T-helper 1 cell treated with Interleukin-12 subunit alpha and Interleukin-12 subunit beta and Interleukin-4 antibody, amounts not matched to agents 30 μg/mL and 1 μg/mL, for 36 hours (primary cell): Measurements from ENCODE around the gene CPTP.
A peak's percentile ranks its signal among the peaks of the same experiment; 100 is the strongest.

Experiments
- H3K27ac Mint-ChIP-seq: one replicate; pipeline ENCODE4 v1.8.0; 2021; ENCODE audit warnings: mild to moderate bottlenecking, mixed read lengths
- H3K27me3 Mint-ChIP-seq: one replicate; pipeline ENCODE4 v1.8.0; 2021; ENCODE audit warnings: low read depth, mixed read lengths
- H3K36me3 Mint-ChIP-seq: one replicate; pipeline ENCODE4 v1.8.0; 2021; ENCODE audit warnings: low read depth, mixed read lengths
- H3K4me1 Mint-ChIP-seq: one replicate; pipeline ENCODE4 v1.8.0; 2021; ENCODE audit warnings: low read depth, mixed read lengths
- H3K4me3 Mint-ChIP-seq: one replicate; pipeline ENCODE4 v1.8.0; 2021; ENCODE audit warnings: mild to moderate bottlenecking, moderate library complexity, mixed read lengths
- H3K9me3 Mint-ChIP-seq: one replicate; pipeline ENCODE4 v1.8.0; 2021; ENCODE audit warnings: mixed read lengths

CPTP gene

GRCh38 chr1:1338278-1338677 lies 13.7 kb downstream of the CPTP start:
- no peak overlapping the region for H3K27ac Mint-ChIP-seq
- peaks cover 15% of the 10 kb centered on the region for H3K36me3 Mint-ChIP-seq
- H3K4me1 Mint-ChIP-seq: no peaks in the 10 kb centered on the region
- no peaks in the 10 kb centered on the region for H3K27me3 Mint-ChIP-seq
- no peak overlapping the region for H3K4me3 Mint-ChIP-seq
- H3K9me3 Mint-ChIP-seq: no peaks in the 10 kb centered on the region

GRCh38 chr1:1340185-1340584 lies 15.6 kb downstream of the CPTP start:
- H3K4me1 Mint-ChIP-seq: no peaks in the 10 kb centered on the region
- no peaks in the 10 kb centered on the region for H3K27me3 Mint-ChIP-seq
- peaks cover 15% of the 10 kb centered on the region for H3K36me3 Mint-ChIP-seq
- H3K9me3 Mint-ChIP-seq: no peaks in the 10 kb centered on the region
- no peak overlapping the region for H3K27ac Mint-ChIP-seq
- no peak overlapping the region for H3K4me3 Mint-ChIP-seq

- Mint-ChIP-seq H3K4me1 (no peaks in the 10 kb centered on the region), H3K9me3 (no peaks in the 10 kb centered on the region), H3K27me3 (no peaks in the 10 kb centered on the region), H3K27ac (no peak overlapping the region), H3K4me3 (no peak overlapping the region), H3K36me3 (peaks cover 15% of the 10 kb centered on the region)
Measured at GRCh38 chr1:1340791-1341548, 16.4 kb downstream of the CPTP start.

GRCh38 chr1:1341549-1342021 lies 17.0 kb downstream of the CPTP start:
- no peak overlapping the region for H3K4me3 Mint-ChIP-seq
- H3K27me3 Mint-ChIP-seq: no peaks in the 10 kb centered on the region
- H3K4me1 Mint-ChIP-seq: no peaks in the 10 kb centered on the region
- H3K27ac Mint-ChIP-seq: no peak overlapping the region
- H3K36me3 Mint-ChIP-seq: peaks cover 15% of the 10 kb centered on the region
- H3K9me3 Mint-ChIP-seq: no peaks in the 10 kb centered on the region

- Mint-ChIP-seq H3K4me1 (peaks cover 5% of the 10 kb centered on the region), H3K9me3 (no peaks in the 10 kb centered on the region), H3K27me3 (no peaks in the 10 kb centered on the region), H3K27ac (no peak overlapping the region), H3K4me3 (no peak overlapping the region), H3K36me3 (peaks cover 15% of the 10 kb centered on the region)
Measured at GRCh38 chr1:1342061-1342562, 17.5 kb downstream of the CPTP start.

GRCh38 chr1:1342584-1343115 lies 18.0 kb downstream of the CPTP start:
- no peak overlapping the region for H3K4me3 Mint-ChIP-seq
- H3K9me3 Mint-ChIP-seq: no peaks in the 10 kb centered on the region
- no peak overlapping the region for H3K27ac Mint-ChIP-seq

GRCh38 chr1:1343811-1344421 lies 19.3 kb downstream of the CPTP start:
- H3K27ac Mint-ChIP-seq: no peak overlapping the region
- no peaks in the 10 kb centered on the region for H3K9me3 Mint-ChIP-seq
- peaks cover 8% of the 10 kb centered on the region for H3K4me1 Mint-ChIP-seq
- no peak overlapping the region for H3K4me3 Mint-ChIP-seq
- H3K27me3 Mint-ChIP-seq: no peaks in the 10 kb centered on the region
- peaks cover 12% of the 10 kb centered on the region for H3K36me3 Mint-ChIP-seq

More at GRCh38 chr1:1342584-1343115, 18.0 kb downstream of the CPTP start:
- Mint-ChIP-seq H3K36me3 (peaks cover 15% of the 10 kb centered on the region), H3K27me3 (no peaks in the 10 kb centered on the region), H3K4me1 (peaks cover 8% of the 10 kb centered on the region)

GRCh38 chr1:1344655-1345361 lies 20.2 kb downstream of the CPTP start:
- Mint-ChIP-seq H3K4me1 (peaks cover 8% of the 10 kb centered on the region), H3K27me3 (no peaks in the 10 kb centered on the region), H3K36me3 (peaks cover 10% of the 10 kb centered on the region), H3K4me3 (no peak overlapping the region), H3K9me3 (no peaks in the 10 kb centered on the region), H3K27ac (no peak overlapping the region)

- H3K4me3 Mint-ChIP-seq: no peak overlapping the region
- H3K27ac Mint-ChIP-seq: no peak overlapping the region
- peaks cover 8% of the 10 kb centered on the region for H3K4me1 Mint-ChIP-seq
- H3K27me3 Mint-ChIP-seq: no peaks in the 10 kb centered on the region
- H3K36me3 Mint-ChIP-seq: peaks cover 10% of the 10 kb centered on the region
- H3K9me3 Mint-ChIP-seq: no peaks in the 10 kb centered on the region
Measured at GRCh38 chr1:1345384-1345783, 20.8 kb downstream of the CPTP start.

- no peaks in the 10 kb centered on the region for H3K9me3 Mint-ChIP-seq
Measured at GRCh38 chr1:1345860-1346500, 21.4 kb downstream of the CPTP start.

GRCh38 chr1:1346501-1346890 lies 21.9 kb downstream of the CPTP start:
- Mint-ChIP-seq H3K9me3 (no peaks in the 10 kb centered on the region), H3K27ac (no peak overlapping the region), H3K4me3 (peak overlapping the region; percentile 62), H3K36me3 (peaks cover under 1% of the 10 kb centered on the region), H3K4me1 (peaks cover 8% of the 10 kb centered on the region), H3K27me3 (no peaks in the 10 kb centered on the region)

More at GRCh38 chr1:1345860-1346500, 21.4 kb downstream of the CPTP start:
- peaks cover 8% of the 10 kb centered on the region for H3K4me1 Mint-ChIP-seq
- peaks cover 5% of the 10 kb centered on the region for H3K36me3 Mint-ChIP-seq
- H3K27ac Mint-ChIP-seq: no peak overlapping the region
- no peak overlapping the region for H3K4me3 Mint-ChIP-seq
- H3K27me3 Mint-ChIP-seq: no peaks in the 10 kb centered on the region

GRCh38 chr1:1347026-1347595 lies 22.5 kb downstream of the CPTP start:
- no peaks in the 10 kb centered on the region for H3K36me3 Mint-ChIP-seq
- peaks cover 1% of the 10 kb centered on the region for H3K27me3 Mint-ChIP-seq
- H3K27ac Mint-ChIP-seq: no peak overlapping the region
- peak overlapping the region; percentile 75 for H3K4me3 Mint-ChIP-seq
- H3K9me3 Mint-ChIP-seq: no peaks in the 10 kb centered on the region
- peaks cover 9% of the 10 kb centered on the region for H3K4me1 Mint-ChIP-seq

GRCh38 chr1:1347663-1348419 lies 23.2 kb downstream of the CPTP start:
- Mint-ChIP-seq H3K27ac (peak overlapping the region; percentile 15), H3K4me3 (peak overlapping the region; percentile 75), H3K36me3 (no peaks in the 10 kb centered on the region), H3K9me3 (no peaks in the 10 kb centered on the region), H3K4me1 (peaks cover 13% of the 10 kb centered on the region), H3K27me3 (peaks cover 8% of the 10 kb centered on the region)
